GM23338 (cell line): ENCODE measurements around the gene RAB40C. TPM values are rescaled to one million over a fixed set of nuclear protein-coding genes. Genes with fewer than 3 reads are reported as not detected.

ENCODE experiments used
- ATAC-seq: fragments of 200-7000 bp; cut with Tn5 transposase; 3 replicates; pipeline ENCODE4 v1.9.1; 2020
- DNase-seq: peaks from one replicate; pipeline ENCODE4 v3.0.0-alpha.2; 2015; ENCODE audit warnings: low spot score
- H2AFZ ChIP-seq: fragments of 200-600 bp; sonication (generic); 2 replicates; pipeline ENCODE4 v1.8.0; 2016; ENCODE audit warnings: antibody characterized with exemption, mild to moderate bottlenecking, moderate library complexity
- H3F3A ChIP-seq: fragments of 200-600 bp; sonication (generic); replicated peaks from 2 replicates; pipeline ENCODE4 v1.8.0; 2017; ENCODE audit warnings: antibody characterized with exemption, mixed run types, low read depth
- H3K27ac ChIP-seq: fragments of 200-600 bp; sonication (generic); 2 replicates; pipeline ENCODE4 v1.6.1; 2016; ENCODE audit warnings: low read depth
- H3K27me3 ChIP-seq: fragments of 200-600 bp; sonication (generic); 2 replicates; pipeline ENCODE4 v1.8.0; 2016; ENCODE audit warnings: mild to moderate bottlenecking, mixed run types, moderate library complexity; ENCODE audit not compliant: insufficient read depth
- H3K36me3 ChIP-seq: fragments of 200-600 bp; sonication (generic); 2 replicates; pipeline ENCODE4 v1.8.0; 2016; ENCODE audit warnings: mild to moderate bottlenecking; ENCODE audit not compliant: insufficient read depth
- H3K4me1 ChIP-seq: fragments of 200-600 bp; sonication (generic); 2 replicates; pipeline ENCODE4 v1.8.0; 2016; ENCODE audit warnings: mild to moderate bottlenecking, moderate library complexity; ENCODE audit not compliant: insufficient read depth
- H3K4me2 ChIP-seq: fragments of 200-600 bp; sonication (generic); 2 replicates; pipeline ENCODE4 v1.7.1; 2017; ENCODE audit warnings: mixed run types
- H3K4me3 ChIP-seq: fragments of 200-600 bp; sonication (generic); 2 replicates; pipeline ENCODE4 v1.6.1; 2016; ENCODE audit warnings: mixed run types
- H3K79me2 ChIP-seq: fragments of 200-600 bp; sonication (generic); replicated peaks from 2 replicates; pipeline ENCODE4 v1.8.0; 2017; ENCODE audit warnings: mild to moderate bottlenecking; ENCODE audit not compliant: insufficient read depth
- H3K9me2 ChIP-seq: fragments of 200-600 bp; sonication (generic); 2 replicates; pipeline ENCODE4 v1.8.0; 2017; ENCODE audit not compliant: insufficient read depth
- H4K20me1 ChIP-seq: fragments of 200-600 bp; sonication (generic); replicated peaks from 2 replicates; pipeline ENCODE4 v1.8.0; 2017; ENCODE audit warnings: mild to moderate bottlenecking; ENCODE audit not compliant: insufficient read depth
- H3K27ac Mint-ChIP-seq: 2 replicates; pipeline ENCODE4 v1.8.0; 2020; ENCODE audit warnings: inconsistent platforms, mild to moderate bottlenecking, moderate library complexity, mixed read lengths
- H3K27me3 Mint-ChIP-seq: 3 replicates; pipeline ENCODE4 v1.8.0; 2022; ENCODE audit warnings: low read depth, mild to moderate bottlenecking, moderate library complexity, mixed read lengths, inconsistent platforms; ENCODE audit not compliant: insufficient read depth, poor library complexity
- H3K36me3 Mint-ChIP-seq: 3 replicates; pipeline ENCODE4 v1.8.0; 2021; ENCODE audit warnings: low read depth, mild to moderate bottlenecking, inconsistent platforms, moderate library complexity, mixed read lengths
- H3K4me1 Mint-ChIP-seq: 3 replicates; pipeline ENCODE4 v1.8.0; 2020; ENCODE audit warnings: mild to moderate bottlenecking, inconsistent platforms, mixed read lengths
- H3K4me3 Mint-ChIP-seq: 3 replicates; pipeline ENCODE4 v1.8.0; 2021; ENCODE audit warnings: moderate library complexity, mild to moderate bottlenecking, inconsistent platforms, mixed read lengths
- H3K9me3 Mint-ChIP-seq: 3 replicates; pipeline ENCODE4 v1.8.0; 2020; ENCODE audit warnings: moderate library complexity, mild to moderate bottlenecking, inconsistent platforms, mixed read lengths
- CREB1 ChIP-seq: fragments of 250-450 bp; sonication (Bioruptor Pico); IDR thresholded peaks from 2 replicates; pipeline ENCODE4 v1.5.0; 2020; ENCODE audit warnings: low read depth, mild to moderate bottlenecking, moderate library complexity
- EZH2 ChIP-seq: fragments of 200-600 bp; sonication (generic); IDR thresholded peaks from one replicate; pipeline ENCODE4 v1.8.0; 2017; ENCODE audit warnings: antibody characterized with exemption, mild to moderate bottlenecking, low read depth; ENCODE audit not compliant: unreplicated experiment
- EZH2phosphoT487 ChIP-seq: fragments of 200-600 bp; sonication (generic); IDR thresholded peaks from one replicate; pipeline ENCODE4 v1.8.1; 2018; ENCODE audit warnings: antibody characterized with exemption; ENCODE audit not compliant: unreplicated experiment
- JUNB ChIP-seq: IDR thresholded peaks from one replicate; pipeline ENCODE4 v1.6.1; 2016; ENCODE audit warnings: antibody characterized with exemption; ENCODE audit not compliant: unreplicated experiment
- POLR2AphosphoS5 ChIP-seq: IDR thresholded peaks from 2 replicates; pipeline ENCODE4 v1.6.1; 2016; ENCODE audit warnings: antibody characterized with exemption, low read depth
- REST ChIP-seq: IDR thresholded peaks from one replicate; pipeline ENCODE4 v1.6.1; 2018; ENCODE audit warnings: antibody characterized with exemption; ENCODE audit not compliant: unreplicated experiment
- STAT1 ChIP-seq: IDR thresholded peaks from one replicate; pipeline ENCODE4 v1.6.1; 2016; ENCODE audit warnings: antibody characterized with exemption; ENCODE audit not compliant: unreplicated experiment
- ZNF114 ChIP-seq: fragments of 250-450 bp; sonication (Bioruptor Pico); IDR thresholded peaks from 2 replicates; pipeline ENCODE4 v1.5.0; 2020; ENCODE audit warnings: mild to moderate bottlenecking, moderate library complexity
- ZNF331 ChIP-seq: fragments of 250-450 bp; sonication (Bioruptor Pico); IDR thresholded peaks from 2 replicates; pipeline ENCODE4 v1.5.0; 2020; ENCODE audit warnings: low read depth, mild to moderate bottlenecking, moderate library complexity
- ZNF462 ChIP-seq: fragments of 250-450 bp; sonication (Bioruptor Pico); IDR thresholded peaks from 2 replicates; pipeline ENCODE4 v1.5.0; 2020; ENCODE audit warnings: mild to moderate bottlenecking, moderate library complexity
- polyA plus RNA-seq: library from polyadenylated mRNA; unstranded; fragments of >200 nt; fragmentation: Nextera tagmentation; extraction: Ambion mirVana; gene quantifications from 2 replicates; pipeline ENCODE4 v1.2.1, GENCODE V29; 2016
- total RNA-seq: library from RNA; depleted of rRNA; stranded (reverse); fragments of >200 nt; shearing (Covaris generic); gene quantifications from 2 replicates; pipeline ENCODE4 v1.2.3, GENCODE V29; 2014
- TF ChIP-seq, protein P1 (sequence below): IDR thresholded peaks from 2 replicates; pipeline ENCODE4 v1.6.1; 2016; ENCODE audit warnings: antibody characterized with exemption
- TF ChIP-seq, protein P2 (sequence below), 2 experiments: fragments of 200-600 bp in 1 of 2; sonication (generic) in 1 of 2; conservative IDR thresholded peaks; 2 replicates each; pipeline versions ENCODE4 v1.5.1 to v1.6.1; 2016 to 2017; ENCODE audit warnings: antibody characterized with exemption in 2 of 2, low read depth in 2 of 2, mild to moderate bottlenecking in 2 of 2, moderate library complexity in 1 of 2

The RAB40C gene
- total and polyA plus RNA-seq, 2 experiments from 2014 or later, result 11.2 to 24.6 TPM

GRCh38 chr16:660132-660458 is 70.2 kb downstream of the RAB40C start:
- Histone ChIP-seq H3K4me3 (no peak overlapping the region), H4K20me1 (no peaks in the 10 kb centered on the region), H3K4me1 (no peaks in the 10 kb centered on the region), H3K9me2 (no peaks in the 10 kb centered on the region), H3F3A (no peaks in the 10 kb centered on the region), H3K79me2 (no peaks in the 10 kb centered on the region), H3K36me3 (no peaks in the 10 kb centered on the region), H3K27me3 (no peaks in the 10 kb centered on the region), H3K4me2 (peak overlapping the region; percentile 48; the same call in 1 of the 2 replicates), H3K27ac (no peak overlapping the region), H2AFZ (no peak overlapping the region)
- DNase-seq (no peak), ATAC-seq (no peak)
- TF ChIP-seq, protein P1, sequence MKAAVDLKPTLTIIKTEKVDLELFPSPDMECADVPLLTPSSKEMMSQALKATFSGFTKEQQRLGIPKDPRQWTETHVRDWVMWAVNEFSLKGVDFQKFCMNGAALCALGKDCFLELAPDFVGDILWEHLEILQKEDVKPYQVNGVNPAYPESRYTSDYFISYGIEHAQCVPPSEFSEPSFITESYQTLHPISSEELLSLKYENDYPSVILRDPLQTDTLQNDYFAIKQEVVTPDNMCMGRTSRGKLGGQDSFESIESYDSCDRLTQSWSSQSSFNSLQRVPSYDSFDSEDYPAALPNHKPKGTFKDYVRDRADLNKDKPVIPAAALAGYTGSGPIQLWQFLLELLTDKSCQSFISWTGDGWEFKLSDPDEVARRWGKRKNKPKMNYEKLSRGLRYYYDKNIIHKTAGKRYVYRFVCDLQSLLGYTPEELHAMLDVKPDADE, result no peak
- TF ChIP-seq, protein P2, sequence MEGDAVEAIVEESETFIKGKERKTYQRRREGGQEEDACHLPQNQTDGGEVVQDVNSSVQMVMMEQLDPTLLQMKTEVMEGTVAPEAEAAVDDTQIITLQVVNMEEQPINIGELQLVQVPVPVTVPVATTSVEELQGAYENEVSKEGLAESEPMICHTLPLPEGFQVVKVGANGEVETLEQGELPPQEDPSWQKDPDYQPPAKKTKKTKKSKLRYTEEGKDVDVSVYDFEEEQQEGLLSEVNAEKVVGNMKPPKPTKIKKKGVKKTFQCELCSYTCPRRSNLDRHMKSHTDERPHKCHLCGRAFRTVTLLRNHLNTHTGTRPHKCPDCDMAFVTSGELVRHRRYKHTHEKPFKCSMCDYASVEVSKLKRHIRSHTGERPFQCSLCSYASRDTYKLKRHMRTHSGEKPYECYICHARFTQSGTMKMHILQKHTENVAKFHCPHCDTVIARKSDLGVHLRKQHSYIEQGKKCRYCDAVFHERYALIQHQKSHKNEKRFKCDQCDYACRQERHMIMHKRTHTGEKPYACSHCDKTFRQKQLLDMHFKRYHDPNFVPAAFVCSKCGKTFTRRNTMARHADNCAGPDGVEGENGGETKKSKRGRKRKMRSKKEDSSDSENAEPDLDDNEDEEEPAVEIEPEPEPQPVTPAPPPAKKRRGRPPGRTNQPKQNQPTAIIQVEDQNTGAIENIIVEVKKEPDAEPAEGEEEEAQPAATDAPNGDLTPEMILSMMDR (conservative IDR thresholded peaks at IDR 0.05; ENCODE audit: low read depth in 2 of 2), result no peak
- TF ChIP-seq ZNF331 (CRISPR knock-in tag) (no peak), JUNB (no peak), CREB1 (CRISPR knock-in tag) (no peak), REST (no peak), POLR2AphosphoS5 (no peak), EZH2 (no peak), ZNF462 (CRISPR knock-in tag) (no peak), EZH2phosphoT487 (no peak), STAT1 (no peak), ZNF114 (CRISPR knock-in tag) (no peak)
- no peak overlapping the region for H3K4me3 Mint-ChIP-seq
- H3K27ac Mint-ChIP-seq, result no peak overlapping the region
- H3K9me3 Mint-ChIP-seq, result no peaks in the 10 kb centered on the region
- peaks cover 8% of the 10 kb centered on the region; the same call in 1 of the 3 replicates for H3K36me3 Mint-ChIP-seq
- H3K4me1 Mint-ChIP-seq, result no peaks in the 10 kb centered on the region
- peaks cover 4% of the 10 kb centered on the region for H3K27me3 Mint-ChIP-seq
